GM12873 (cell line): Measurements from ENCODE around the gene AHNAK2.

ENCODE experiments used
- TF ChIP-seq, protein P1 (sequence below): IDR thresholded peaks from 2 replicates; pipeline ENCODE4 v1.5.1; 2012; ENCODE audit warnings: low read depth, mild to moderate bottlenecking, moderate library complexity, low read length, control low read depth; ENCODE audit not compliant: insufficient read depth; ENCODE audit errors: missing control alignments

Gene AHNAK2

DNA sequence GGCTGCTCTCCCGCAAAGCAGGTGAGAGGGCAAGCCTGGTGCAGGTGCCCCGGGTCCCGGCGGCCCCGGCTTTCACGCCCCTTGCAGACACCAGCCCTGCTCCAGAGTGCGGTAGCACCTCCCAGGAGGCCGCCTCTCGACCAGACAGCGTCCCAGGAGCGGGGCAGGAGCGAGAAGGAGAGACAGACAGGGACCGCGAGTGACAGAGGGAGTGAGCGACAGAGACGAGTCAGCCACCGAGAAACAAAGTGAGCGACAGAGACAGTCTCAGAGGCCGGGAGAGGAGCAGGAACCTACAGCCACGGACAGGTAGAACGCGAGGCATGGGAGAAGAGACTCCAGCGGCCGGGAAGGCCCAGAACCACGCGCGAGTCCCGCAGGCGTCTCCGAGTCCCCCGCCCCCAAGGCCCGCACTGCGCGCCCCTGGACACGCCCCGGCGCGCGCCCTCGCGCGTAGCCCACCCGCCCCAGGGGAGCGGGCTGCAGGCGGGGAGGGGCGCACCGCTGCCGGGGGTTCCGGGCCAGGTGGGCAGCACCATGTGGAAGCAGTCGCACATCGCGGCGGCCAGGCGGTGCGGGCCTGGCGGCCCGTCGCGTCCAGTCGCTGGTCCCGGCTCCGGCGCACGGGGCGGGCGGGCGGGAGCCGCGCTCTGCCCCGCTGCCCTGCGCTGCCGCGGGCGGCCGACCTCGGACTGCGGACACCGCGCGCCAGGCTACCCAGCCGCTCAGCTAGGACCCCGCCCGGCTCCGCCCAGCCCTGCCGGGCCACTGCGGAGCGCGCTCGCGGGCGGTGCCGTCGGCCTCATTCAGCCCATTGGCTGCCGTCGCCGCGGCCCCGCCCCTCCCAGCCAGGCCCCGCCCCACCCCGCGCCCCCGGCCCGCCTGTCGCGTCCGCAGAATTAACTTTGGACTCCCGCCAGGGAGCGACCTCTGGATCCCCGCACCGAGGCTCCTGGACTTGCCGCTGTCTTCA is at the start of gene AHNAK2:
AHNAK2 (minus strand) TSS at position 694 of the 973 bp plus-strand sequence; CDS start at position 557, 137 bp downstream.
- TF ChIP-seq, protein P1, sequence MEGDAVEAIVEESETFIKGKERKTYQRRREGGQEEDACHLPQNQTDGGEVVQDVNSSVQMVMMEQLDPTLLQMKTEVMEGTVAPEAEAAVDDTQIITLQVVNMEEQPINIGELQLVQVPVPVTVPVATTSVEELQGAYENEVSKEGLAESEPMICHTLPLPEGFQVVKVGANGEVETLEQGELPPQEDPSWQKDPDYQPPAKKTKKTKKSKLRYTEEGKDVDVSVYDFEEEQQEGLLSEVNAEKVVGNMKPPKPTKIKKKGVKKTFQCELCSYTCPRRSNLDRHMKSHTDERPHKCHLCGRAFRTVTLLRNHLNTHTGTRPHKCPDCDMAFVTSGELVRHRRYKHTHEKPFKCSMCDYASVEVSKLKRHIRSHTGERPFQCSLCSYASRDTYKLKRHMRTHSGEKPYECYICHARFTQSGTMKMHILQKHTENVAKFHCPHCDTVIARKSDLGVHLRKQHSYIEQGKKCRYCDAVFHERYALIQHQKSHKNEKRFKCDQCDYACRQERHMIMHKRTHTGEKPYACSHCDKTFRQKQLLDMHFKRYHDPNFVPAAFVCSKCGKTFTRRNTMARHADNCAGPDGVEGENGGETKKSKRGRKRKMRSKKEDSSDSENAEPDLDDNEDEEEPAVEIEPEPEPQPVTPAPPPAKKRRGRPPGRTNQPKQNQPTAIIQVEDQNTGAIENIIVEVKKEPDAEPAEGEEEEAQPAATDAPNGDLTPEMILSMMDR, result no peak

DNA sequence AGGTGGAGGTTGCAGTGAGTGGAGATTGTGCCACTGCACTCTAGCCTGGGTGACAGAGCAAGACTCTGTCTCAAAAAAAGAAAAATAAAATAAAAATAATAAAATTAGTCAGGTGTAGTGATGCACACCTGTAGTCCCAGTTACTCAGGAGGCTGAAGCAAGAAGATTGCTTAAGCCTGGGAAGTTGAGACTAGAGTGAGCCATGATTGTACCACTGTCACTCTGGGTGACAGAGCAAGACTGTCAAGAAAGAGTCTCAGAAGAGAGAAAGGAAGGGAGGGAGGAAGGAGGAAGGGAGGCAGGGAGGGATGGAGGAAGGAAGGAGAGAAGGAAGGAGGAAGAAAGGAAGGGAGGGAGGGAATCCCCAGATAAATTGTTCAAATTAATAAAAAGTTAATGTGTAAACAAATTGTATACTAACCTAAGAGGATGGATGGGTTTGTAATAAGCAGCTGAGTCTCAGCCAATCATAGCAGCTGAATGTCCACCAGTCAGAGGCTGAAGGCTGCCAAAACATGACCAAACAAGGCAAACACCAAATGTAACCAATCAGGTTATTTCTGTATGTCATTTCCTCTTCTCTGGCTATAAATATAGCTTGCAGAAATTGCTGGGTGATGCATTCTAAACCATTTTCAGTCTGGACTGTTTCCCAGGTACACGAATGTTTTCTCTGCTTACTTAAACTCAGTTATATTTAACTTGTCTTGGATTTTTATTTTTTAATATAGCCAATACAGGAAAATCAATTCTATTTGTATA is 48.8 kb upstream of the AHNAK2 start:
- TF ChIP-seq, protein P1, result no peak

DNA sequence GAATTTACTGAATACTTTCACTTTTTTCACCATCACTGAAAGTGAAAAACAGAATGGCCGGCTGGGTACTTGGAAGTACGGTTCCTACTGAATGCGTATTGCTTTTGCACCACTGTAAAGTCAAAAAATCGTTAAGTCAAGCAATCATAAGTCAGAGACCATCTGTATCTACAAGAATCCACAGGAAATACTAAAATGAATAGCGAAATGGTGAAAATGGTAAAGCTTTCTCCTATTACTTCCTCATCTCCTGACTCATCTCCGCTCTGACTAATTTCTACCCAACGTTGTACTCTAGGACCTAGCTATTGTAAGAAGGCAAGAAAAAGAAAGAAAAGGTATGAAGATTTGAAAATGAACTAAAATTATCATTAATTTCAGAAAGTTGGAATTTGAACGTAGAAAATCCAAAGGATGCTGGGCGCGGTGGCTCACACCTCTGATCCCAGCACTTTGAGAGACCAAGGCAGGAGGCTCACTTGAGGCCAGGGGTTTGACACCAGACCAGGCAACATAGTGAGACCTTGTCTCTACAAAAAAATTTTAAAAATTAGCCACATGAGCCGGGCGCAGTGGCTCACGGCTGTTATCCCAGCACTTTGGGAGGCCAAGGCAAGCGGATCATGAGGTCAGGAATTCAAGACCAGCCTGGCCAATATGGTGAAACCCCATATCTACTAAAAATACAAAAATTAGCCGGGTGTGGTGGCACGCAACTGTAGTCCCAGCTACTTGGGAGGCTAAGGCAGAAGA is 48.0 kb upstream of the AHNAK2 start:
- TF ChIP-seq, protein P1, result no peak

DNA sequence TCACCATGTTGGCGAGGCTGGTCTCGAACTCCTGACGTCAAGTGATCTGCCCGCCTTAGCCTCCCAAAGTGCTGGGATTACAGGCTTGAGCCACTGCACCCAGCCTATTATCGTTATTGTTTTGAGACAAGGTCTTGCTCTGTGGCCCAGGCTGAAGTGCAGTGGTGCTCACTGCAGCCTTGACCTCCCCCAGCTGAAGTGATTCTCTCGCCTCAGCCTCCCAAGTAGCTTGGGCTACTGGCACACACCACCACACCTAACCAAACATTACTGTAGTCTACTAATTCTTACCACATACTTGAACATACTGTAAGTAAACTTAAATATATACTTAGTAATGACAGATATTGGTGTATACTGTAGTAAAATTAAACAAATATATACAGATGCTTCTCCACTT is 47.3 kb upstream of the AHNAK2 start:
- TF ChIP-seq, protein P1, result no peak

DNA sequence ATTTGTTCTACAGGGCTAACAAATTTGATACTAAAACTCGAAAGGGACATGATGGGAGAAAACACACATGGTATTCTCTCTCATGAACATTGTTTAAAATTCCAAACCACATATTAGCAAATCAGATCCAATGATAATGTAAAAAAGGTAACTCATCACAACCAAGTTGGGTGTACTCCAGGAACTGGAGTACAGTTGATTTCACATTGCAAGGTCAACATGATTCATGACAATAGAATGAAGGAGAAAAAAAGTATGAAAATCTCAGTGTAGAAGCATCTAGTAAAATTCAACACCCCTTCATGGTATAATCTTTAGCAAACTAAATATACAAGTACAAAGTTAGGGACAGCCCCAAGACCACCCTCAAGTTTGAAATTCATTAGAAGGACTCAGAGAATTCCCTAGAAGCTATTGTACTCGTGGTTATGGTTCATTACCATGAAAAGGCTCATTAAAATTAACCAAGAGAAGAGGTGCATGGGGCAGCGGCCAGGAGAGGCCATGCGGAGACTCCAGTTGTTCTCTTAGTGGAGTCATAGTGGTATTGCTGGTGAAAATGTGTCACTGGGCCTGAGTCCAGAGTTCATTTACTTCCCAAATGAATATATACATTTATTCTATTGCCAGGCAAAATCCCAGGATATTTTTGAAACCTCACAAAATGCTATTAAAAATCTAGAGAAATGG is 45.8 kb upstream of the AHNAK2 start:
- TF ChIP-seq, protein P1, result no peak

DNA sequence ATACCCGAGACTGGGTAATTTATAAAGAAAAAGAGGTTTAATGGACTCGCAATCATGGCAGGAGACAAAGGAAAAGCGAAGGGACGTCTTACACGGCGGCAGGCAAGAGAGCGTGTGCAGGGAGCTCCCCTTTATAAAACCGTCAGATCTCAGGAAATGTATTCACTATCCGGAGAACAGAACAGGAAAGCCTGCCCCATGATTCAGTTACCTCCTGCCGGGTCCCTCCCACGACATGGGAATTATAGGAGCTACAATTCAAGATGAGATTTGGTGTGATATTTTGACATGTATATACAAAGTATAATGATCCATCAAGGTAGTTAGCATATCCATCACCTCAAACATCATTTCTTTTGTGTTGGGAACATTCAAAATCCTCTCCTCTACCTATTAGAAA is 45.0 kb upstream of the AHNAK2 start:
- TF ChIP-seq, protein P1, result no peak

DNA sequence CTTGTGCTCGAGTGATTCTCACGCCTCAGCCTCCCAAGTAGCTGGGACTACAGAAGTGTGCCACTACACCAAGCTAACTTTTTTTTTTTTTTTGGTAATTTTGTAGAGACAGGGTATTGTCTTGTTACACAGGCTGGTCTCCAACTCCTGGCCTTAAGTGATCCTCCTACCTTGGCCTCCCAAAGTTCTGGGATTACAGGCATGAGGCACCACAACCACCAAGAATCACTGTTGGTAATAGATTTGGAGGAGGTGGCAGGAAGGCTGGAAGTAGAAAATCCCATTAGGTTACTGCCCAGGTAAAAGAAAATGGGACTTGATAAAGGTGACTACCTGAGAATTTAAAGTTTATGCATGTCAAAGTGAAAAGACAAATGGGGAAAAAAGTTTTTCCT is 44.1 kb upstream of the AHNAK2 start:
- TF ChIP-seq, protein P1, result no peak
